ENCODE results near the gene LTA.

DNA sequence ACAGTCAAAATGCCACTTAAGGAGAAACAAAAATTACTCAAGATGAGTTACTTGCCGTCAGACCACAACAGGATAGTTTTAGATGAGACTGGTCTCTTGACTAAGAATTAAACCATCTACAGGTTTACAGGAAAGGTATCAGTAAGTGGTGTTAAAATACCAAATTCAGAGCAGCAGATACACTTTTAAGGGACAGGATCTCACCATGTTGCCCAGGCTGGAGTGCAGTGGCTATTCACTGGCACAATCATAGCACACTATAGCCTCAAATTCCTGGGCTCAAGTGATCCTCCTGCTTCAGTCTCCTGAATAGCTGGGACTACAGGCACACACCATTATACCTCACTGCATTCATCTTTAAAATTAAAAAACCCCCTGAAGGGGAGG lies 38.6 kb upstream of the LTA start:
- TF ChIP-seq ZNF221 (tag by site-specific recombination; IDR thresholded peaks at IDR 0.05; ENCODE audit: borderline replicate concordance) (no peak), ZNF132 (tag by site-specific recombination; IDR thresholded peaks at IDR 0.05; ENCODE audit: borderline replicate concordance) (no peak), ZNF324 (tag by site-specific recombination; IDR thresholded peaks at IDR 0.05) (no peak), ZBTB8A (tag by site-specific recombination; IDR thresholded peaks at IDR 0.05) (no peak), GLI4 (tag by site-specific recombination; IDR thresholded peaks at IDR 0.05) (no peak), ZNF146 (tag by site-specific recombination; IDR thresholded peaks at IDR 0.05) (no peak), ZNF274 (IDR thresholded peaks at IDR 0.05; ENCODE audit: low read length) (no peak), ZNF274 (tag by site-specific recombination; IDR thresholded peaks at IDR 0.05; ENCODE audit: borderline replicate concordance) (no peak)
- TF ChIP-seq, protein P1, sequence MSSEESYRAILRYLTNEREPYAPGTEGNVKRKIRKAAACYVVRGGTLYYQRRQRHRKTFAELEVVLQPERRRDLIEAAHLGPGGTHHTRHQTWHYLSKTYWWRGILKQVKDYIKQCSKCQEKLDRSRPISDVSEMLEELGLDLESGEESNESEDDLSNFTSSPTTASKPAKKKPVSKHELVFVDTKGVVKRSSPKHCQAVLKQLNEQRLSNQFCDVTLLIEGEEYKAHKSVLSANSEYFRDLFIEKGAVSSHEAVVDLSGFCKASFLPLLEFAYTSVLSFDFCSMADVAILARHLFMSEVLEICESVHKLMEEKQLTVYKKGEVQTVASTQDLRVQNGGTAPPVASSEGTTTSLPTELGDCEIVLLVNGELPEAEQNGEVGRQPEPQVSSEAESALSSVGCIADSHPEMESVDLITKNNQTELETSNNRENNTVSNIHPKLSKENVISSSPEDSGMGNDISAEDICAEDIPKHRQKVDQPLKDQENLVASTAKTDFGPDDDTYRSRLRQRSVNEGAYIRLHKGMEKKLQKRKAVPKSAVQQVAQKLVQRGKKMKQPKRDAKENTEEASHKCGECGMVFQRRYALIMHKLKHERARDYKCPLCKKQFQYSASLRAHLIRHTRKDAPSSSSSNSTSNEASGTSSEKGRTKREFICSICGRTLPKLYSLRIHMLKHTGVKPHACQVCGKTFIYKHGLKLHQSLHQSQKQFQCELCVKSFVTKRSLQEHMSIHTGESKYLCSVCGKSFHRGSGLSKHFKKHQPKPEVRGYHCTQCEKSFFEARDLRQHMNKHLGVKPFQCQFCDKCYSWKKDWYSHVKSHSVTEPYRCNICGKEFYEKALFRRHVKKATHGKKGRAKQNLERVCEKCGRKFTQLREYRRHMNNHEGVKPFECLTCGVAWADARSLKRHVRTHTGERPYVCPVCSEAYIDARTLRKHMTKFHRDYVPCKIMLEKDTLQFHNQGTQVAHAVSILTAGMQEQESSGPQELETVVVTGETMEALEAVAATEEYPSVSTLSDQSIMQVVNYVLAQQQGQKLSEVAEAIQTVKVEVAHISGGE (tag by site-specific recombination; conservative IDR thresholded peaks at IDR 0.05; ENCODE audit: low read depth) = no peak
- TF ChIP-seq, protein P2, sequence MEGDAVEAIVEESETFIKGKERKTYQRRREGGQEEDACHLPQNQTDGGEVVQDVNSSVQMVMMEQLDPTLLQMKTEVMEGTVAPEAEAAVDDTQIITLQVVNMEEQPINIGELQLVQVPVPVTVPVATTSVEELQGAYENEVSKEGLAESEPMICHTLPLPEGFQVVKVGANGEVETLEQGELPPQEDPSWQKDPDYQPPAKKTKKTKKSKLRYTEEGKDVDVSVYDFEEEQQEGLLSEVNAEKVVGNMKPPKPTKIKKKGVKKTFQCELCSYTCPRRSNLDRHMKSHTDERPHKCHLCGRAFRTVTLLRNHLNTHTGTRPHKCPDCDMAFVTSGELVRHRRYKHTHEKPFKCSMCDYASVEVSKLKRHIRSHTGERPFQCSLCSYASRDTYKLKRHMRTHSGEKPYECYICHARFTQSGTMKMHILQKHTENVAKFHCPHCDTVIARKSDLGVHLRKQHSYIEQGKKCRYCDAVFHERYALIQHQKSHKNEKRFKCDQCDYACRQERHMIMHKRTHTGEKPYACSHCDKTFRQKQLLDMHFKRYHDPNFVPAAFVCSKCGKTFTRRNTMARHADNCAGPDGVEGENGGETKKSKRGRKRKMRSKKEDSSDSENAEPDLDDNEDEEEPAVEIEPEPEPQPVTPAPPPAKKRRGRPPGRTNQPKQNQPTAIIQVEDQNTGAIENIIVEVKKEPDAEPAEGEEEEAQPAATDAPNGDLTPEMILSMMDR (tag by site-specific recombination; IDR thresholded peaks at IDR 0.05) = no peak
- TF ChIP-seq, protein P3, sequence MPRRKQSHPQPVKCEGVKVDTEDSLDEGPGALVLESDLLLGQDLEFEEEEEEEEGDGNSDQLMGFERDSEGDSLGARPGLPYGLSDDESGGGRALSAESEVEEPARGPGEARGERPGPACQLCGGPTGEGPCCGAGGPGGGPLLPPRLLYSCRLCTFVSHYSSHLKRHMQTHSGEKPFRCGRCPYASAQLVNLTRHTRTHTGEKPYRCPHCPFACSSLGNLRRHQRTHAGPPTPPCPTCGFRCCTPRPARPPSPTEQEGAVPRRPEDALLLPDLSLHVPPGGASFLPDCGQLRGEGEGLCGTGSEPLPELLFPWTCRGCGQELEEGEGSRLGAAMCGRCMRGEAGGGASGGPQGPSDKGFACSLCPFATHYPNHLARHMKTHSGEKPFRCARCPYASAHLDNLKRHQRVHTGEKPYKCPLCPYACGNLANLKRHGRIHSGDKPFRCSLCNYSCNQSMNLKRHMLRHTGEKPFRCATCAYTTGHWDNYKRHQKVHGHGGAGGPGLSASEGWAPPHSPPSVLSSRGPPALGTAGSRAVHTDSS (tag by site-specific recombination; IDR thresholded peaks at IDR 0.05) = no peak
